Lower lobe of right lung (tissue), 2 donors: ENCODE results near the gene LSP1. TPM values are rescaled to one million over a fixed set of nuclear protein-coding genes. Genes with fewer than 3 reads are reported as not detected.
"Not testable (repeated sequence)": the region's sequence is repeated elsewhere in the genome, so short reads cannot be mapped to it uniquely, and the experiment has no call there.

ENCODE experiments used
- ATAC-seq, 2 donors: fragments of 200-7000 bp; cut with Tn5 transposase; one replicate each; pipeline ENCODE4 v1.9.1; 2020 to 2022; ENCODE audit warnings: mild to moderate bottlenecking in 2 of 2, moderate library complexity in 2 of 2
- DNase-seq: peaks from one replicate; pipeline ENCODE4 v3.0.0-alpha.2; 2020
- H3K27ac ChIP-seq: fragments of 200-600 bp; one replicate; pipeline ENCODE4 v1.8.0; 2022
- H3K27me3 ChIP-seq: fragments of 200-600 bp; one replicate; pipeline ENCODE4 v1.8.0; 2022; ENCODE audit warnings: low read depth
- H3K36me3 ChIP-seq: fragments of 200-600 bp; one replicate; pipeline ENCODE4 v1.8.0; 2022; ENCODE audit warnings: mild to moderate bottlenecking
- H3K4me1 ChIP-seq: fragments of 200-600 bp; one replicate; pipeline ENCODE4 v1.8.0; 2022
- H3K4me3 ChIP-seq: fragments of 200-600 bp; one replicate; pipeline ENCODE4 v1.8.0; 2022; ENCODE audit warnings: mild to moderate bottlenecking
- H3K9me3 ChIP-seq: fragments of 200-600 bp; one replicate; pipeline ENCODE4 v1.8.0; 2022
- intact Hi-C: fragments of 100-400 bp; cut with DNase I; formaldehyde crosslinking; loops from one replicate; pipeline ENCODE4 v1.11.0; 2022
- long read RNA-seq: library from polyadenylated mRNA; unstranded; transcript quantifications from one replicate; pipeline ENCODE4 v2.0.0, GENCODE V29; 2021
- total RNA-seq: library from RNA; stranded (reverse); fragmentation: NEBNext Ultra II Directional; extraction: Animal tissue kit (Norgen Biotek cat#: 25700); gene quantifications from one replicate; pipeline ENCODE4 v1.2.1, GENCODE V29; 2021
- TF ChIP-seq, protein P1 (sequence below): fragments of 200-600 bp; IDR thresholded peaks from one replicate; pipeline ENCODE4 v1.8.0; 2022; ENCODE audit warnings: antibody characterized with exemption, mild to moderate bottlenecking
- donor health status: DM: no; HTN: yes; CAD: no; lungs with severe emphysema.

LSP1 gene, protein sequence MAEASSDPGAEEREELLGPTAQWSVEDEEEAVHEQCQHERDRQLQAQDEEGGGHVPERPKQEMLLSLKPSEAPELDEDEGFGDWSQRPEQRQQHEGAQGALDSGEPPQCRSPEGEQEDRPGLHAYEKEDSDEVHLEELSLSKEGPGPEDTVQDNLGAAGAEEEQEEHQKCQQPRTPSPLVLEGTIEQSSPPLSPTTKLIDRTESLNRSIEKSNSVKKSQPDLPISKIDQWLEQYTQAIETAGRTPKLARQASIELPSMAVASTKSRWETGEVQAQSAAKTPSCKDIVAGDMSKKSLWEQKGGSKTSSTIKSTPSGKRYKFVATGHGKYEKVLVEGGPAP
- 90.4 TPM for total RNA-seq
- long read RNA-seq, transcript LSP1-201 (11 exons, 1,699 nt) = major isoform, 65 of 97 reads
- long read RNA-seq, partial matches to known transcripts = 16 of 97 reads
- long read RNA-seq, other reads (novel, unspliced or antisense) = 12 of 97 reads

DNA sequence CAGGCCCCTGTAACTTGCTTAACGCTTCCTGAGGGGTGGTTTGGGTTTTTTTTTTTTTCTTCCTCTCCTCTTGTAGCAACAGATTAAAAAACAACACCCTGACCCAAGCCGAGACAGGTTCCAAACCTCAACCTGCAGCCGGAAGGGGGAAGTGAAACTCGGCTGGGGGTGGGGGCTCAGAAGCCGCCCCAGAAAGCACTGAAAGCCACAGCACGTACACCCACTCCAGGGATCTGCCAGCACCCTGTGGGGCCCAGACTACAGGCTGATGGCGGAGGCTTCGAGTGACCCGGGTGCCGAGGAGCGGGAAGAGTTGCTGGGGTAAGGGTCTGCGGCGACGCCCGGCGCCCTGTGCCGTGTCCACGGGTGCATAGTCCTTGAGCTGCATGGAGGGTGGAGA lies at the start of gene LSP1:
Gene LSP1 (plus strand): TSS at position 208 of the 400 bp plus-strand sequence. CDS start 61 bp downstream, at position 269.
- intact Hi-C loops = no loop called here
- Histone ChIP-seq H3K36me3 (no peaks in the 10 kb centered on the region), H3K4me3 (peak within 1 kb of the TSS; percentile 58), H3K4me1 (peaks cover 31% of the 10 kb centered on the region), H3K27me3 (no peaks in the 10 kb centered on the region), H3K27ac (peak within 1 kb of the TSS; percentile 88), H3K9me3 (no peaks in the 10 kb centered on the region)
- ATAC-seq = peak; percentile 59 to 61
- peak; percentile 80 for DNase-seq
- TF ChIP-seq, protein P1, sequence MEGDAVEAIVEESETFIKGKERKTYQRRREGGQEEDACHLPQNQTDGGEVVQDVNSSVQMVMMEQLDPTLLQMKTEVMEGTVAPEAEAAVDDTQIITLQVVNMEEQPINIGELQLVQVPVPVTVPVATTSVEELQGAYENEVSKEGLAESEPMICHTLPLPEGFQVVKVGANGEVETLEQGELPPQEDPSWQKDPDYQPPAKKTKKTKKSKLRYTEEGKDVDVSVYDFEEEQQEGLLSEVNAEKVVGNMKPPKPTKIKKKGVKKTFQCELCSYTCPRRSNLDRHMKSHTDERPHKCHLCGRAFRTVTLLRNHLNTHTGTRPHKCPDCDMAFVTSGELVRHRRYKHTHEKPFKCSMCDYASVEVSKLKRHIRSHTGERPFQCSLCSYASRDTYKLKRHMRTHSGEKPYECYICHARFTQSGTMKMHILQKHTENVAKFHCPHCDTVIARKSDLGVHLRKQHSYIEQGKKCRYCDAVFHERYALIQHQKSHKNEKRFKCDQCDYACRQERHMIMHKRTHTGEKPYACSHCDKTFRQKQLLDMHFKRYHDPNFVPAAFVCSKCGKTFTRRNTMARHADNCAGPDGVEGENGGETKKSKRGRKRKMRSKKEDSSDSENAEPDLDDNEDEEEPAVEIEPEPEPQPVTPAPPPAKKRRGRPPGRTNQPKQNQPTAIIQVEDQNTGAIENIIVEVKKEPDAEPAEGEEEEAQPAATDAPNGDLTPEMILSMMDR = no peak

DNA sequence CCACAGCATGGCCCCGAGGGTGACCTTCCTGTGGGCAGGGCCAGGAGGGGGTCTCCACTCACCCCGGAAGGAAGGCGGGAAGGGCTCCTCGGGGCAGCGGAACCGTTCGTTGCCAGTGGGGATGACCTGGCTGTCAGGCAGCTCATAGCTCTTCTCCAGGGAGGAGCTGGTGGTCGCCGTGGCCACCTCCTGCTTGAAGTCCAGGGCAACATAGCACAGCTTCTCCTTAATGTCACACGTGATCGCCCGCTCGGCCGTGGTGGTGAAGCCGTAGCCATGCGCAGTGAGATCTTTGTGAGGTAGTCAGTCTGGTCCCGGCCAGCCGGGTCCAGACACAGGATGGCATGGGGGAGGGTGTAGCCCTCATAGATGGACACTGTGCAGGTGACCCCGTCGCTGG lies 49.6 kb upstream of the LSP1 start:
- H3K36me3 ChIP-seq = no peaks in the 10 kb centered on the region
- no peak for ATAC-seq
- intact Hi-C loops = no loop called here

DNA sequence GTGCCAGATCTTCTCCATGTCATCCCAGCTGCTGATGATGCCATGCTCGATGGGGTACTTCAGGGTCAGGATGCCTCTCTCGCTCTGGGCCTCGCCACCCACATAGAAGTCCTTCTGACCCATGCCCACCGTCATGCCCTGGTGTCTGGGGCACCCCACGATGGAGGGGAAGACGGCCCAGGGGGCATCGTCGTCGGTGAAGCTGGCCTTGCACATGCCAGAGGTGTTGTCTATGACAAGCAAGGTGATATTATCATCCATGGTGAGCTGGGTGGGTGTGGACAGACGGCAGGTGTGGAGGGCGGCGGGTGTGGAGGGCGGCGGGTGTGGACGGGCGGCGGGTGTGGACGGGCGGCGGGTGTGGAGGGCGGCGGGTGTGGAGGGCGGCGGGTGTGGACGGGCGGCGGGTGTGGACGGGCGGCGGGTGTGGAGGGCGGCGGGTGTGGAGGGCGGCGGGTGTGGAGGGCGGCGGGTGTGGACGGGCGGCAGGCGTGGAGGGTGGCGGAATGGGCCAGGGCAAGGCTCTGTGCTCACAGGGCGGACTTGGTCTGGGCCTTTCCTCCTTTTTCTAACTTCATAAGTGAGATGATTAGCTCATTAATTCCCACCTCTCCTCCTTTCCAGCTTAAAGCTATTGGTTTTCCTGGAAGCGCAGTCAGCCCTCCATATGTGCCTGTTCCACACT lies 48.9 kb upstream of the LSP1 start:
- H3K4me3 ChIP-seq, H3K4me1 ChIP-seq, ATAC-seq, H3K27ac ChIP-seq, intact Hi-C loops, H3K9me3 ChIP-seq, DNase-seq, H3K36me3 ChIP-seq: not testable (repeated sequence)
- peaks cover 19% of the 10 kb centered on the region for H3K27me3 ChIP-seq

More for the DNA sequence above, 49.6 kb upstream of the LSP1 start:
- Histone ChIP-seq H3K9me3 (no peaks in the 10 kb centered on the region), H3K4me3 (no peak overlapping the region), H3K27me3 (peaks cover 19% of the 10 kb centered on the region), H3K27ac (no peak overlapping the region), H3K4me1 (no peaks in the 10 kb centered on the region)
- no peak for DNase-seq
- TF ChIP-seq, protein P1 = no peak

DNA sequence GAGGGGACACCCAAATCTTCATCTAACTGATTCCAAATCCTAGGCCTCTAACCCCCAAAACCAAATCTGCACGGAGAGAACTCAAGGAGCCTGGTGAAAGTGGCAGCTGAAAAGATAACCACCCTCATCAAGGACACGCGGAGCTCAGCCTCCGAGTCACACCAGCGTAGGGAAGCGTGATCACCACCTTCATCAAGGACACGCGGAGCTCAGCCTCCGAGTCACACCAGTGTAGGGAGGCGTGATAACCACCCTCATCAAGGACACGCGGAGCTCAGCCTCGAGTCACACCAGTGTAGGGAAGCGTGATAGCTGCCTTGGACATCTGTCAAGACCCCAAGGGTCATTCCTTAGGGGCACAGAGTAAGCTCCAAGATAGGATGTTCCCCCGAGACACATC lies 47.4 kb upstream of the LSP1 start:
- H3K4me1 ChIP-seq = no peaks in the 10 kb centered on the region
- no peaks in the 10 kb centered on the region for H3K9me3 ChIP-seq
- ATAC-seq (no peak), DNase-seq (no peak)
- no peak overlapping the region for H3K4me3 ChIP-seq
- TF ChIP-seq, protein P1 = no peak
- intact Hi-C loops = no loop called here
- H3K36me3 ChIP-seq = no peaks in the 10 kb centered on the region
- peaks cover 19% of the 10 kb centered on the region for H3K27me3 ChIP-seq
- H3K27ac ChIP-seq = no peak overlapping the region

DNA sequence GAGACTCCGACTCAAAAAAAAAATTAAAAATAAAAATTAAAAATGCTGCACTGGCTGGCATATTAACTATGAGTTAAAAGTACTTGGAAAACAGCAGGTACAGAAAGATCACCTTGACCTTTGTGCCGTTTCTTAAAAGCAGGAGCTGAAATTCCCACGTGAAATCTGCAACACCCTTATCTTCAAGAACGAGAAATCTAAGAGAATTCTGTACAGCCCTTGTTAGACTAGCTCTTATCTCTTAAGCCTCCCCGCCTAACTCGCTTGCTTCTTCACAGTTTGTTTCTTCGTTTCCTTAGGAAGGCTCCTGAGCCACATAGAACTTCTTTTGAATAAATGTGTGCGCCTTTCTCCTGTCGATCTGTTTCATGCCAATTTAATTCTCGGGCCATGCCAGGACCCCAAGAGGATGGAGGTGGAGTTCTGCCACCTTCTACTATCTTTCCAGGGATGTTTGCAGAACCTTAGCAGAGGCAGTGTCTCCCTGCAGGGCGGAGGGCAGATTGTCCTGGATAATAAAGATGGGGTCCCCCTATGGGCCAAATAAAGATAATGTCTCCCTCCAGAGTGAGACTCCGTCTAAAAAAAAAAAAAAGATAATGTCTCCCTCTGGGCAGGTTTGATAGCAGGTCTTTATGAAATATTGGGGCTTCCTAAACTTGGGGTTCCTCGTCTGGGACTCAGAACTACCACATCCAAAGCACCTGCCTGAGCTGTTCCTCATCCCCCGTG lies 45.5 kb upstream of the LSP1 start:
- Histone ChIP-seq H3K9me3 (no peaks in the 10 kb centered on the region), H3K4me1 (no peaks in the 10 kb centered on the region), H3K4me3 (no peak overlapping the region), H3K36me3 (no peaks in the 10 kb centered on the region), H3K27ac (no peak overlapping the region), H3K27me3 (peaks cover 19% of the 10 kb centered on the region)
- no peak for DNase-seq
- no peak for ATAC-seq
- TF ChIP-seq, protein P1 = no peak
- intact Hi-C loops = no loop called here
